ENCODE results near the gene PSD2. TPM values are rescaled to one million over a fixed set of nuclear protein-coding genes. Genes with fewer than 3 reads are reported as not detected.
A peak's percentile ranks its signal among the peaks of the same experiment; 100 is the strongest.

The PSD2 gene
- 0.15 TPM for total RNA-seq (ENCODE audit: unreplicated experiment)
- long read RNA-seq, result 0 reads

- Mint-ChIP-seq H3K4me1 (ENCODE audit: unreplicated experiment) (no peaks in the 10 kb centered on the region), H3K27me3 (ENCODE audit: unreplicated experiment) (peaks cover 18% of the 10 kb centered on the region), H3K27ac (ENCODE audit: unreplicated experiment) (no peak within 1 kb of the TSS), H3K4me3 (ENCODE audit: unreplicated experiment) (no peak within 1 kb of the TSS), H3K36me3 (ENCODE audit: low read depth, unreplicated experiment) (peaks cover 12% of the 10 kb centered on the region), H3K9me3 (ENCODE audit: unreplicated experiment) (no peaks in the 10 kb centered on the region)
- no peak for DNase-seq (ENCODE audit: low spot score)
- TF ChIP-seq, protein P1, sequence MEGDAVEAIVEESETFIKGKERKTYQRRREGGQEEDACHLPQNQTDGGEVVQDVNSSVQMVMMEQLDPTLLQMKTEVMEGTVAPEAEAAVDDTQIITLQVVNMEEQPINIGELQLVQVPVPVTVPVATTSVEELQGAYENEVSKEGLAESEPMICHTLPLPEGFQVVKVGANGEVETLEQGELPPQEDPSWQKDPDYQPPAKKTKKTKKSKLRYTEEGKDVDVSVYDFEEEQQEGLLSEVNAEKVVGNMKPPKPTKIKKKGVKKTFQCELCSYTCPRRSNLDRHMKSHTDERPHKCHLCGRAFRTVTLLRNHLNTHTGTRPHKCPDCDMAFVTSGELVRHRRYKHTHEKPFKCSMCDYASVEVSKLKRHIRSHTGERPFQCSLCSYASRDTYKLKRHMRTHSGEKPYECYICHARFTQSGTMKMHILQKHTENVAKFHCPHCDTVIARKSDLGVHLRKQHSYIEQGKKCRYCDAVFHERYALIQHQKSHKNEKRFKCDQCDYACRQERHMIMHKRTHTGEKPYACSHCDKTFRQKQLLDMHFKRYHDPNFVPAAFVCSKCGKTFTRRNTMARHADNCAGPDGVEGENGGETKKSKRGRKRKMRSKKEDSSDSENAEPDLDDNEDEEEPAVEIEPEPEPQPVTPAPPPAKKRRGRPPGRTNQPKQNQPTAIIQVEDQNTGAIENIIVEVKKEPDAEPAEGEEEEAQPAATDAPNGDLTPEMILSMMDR (IDR thresholded peaks at IDR 0.05; ENCODE audit: unreplicated experiment), result no peak
Measured at GRCh38 chr5:139795074-139796001, at the start of gene PSD2. Gene PSD2 (plus strand): TSS chr5:139795808. CDS start chr5:139809441, 13,633 bp downstream.

DNA sequence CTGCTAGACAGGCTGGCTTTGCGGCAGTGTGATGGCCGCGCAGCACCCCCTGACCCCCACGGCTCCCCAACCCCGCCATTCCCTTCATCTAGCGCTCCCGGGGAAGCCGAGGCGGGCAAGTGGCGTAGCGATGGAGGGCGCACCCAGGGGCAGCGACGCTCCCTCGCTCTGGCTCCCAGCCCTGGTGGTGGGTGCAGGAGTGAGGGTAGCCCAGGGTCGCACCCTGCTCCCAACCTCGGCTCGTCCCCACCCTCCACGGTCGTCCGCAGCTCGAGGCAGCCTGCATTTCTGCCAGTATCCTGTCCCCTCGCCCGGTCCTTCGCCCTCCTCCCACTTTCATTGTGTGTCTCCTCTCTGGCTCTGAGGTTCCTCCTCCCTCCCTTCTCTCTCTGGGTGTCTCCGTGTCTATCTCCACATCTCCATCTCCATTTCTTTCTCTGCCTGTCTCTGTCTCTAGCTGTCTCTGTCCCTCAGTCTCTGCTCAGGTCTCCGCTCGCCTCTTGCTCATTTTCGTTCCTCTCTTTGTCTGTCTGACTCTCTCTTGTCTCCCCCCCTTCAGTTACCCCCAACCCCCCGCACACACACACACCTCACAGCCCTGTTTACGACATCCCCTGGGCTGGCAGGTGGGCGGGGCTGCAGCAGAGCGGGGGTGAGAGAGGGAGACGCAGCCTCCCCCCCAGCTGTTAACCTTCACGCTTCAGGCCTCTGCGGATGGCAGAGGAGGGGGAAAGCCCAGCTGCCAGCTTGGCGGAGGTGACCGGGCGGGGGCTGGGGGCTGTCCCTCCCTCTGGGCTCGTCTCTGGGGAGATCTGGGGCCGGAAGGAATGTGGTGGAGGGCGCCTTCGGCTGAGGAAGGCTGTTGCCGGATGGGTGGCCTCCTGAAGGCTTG lies 48.7 kb upstream of the PSD2 start:
- Mint-ChIP-seq H3K27me3 (ENCODE audit: unreplicated experiment) (peaks cover 29% of the 10 kb centered on the region), H3K4me3 (ENCODE audit: unreplicated experiment) (peak overlapping the region; percentile 80), H3K9me3 (ENCODE audit: unreplicated experiment) (no peaks in the 10 kb centered on the region), H3K4me1 (ENCODE audit: unreplicated experiment) (peaks cover 22% of the 10 kb centered on the region), H3K27ac (ENCODE audit: unreplicated experiment) (no peak overlapping the region), H3K36me3 (ENCODE audit: low read depth, unreplicated experiment) (peaks cover 4% of the 10 kb centered on the region)
- DNase-seq (ENCODE audit: low spot score), result no peak
- TF ChIP-seq, protein P1 (IDR thresholded peaks at IDR 0.05; ENCODE audit: unreplicated experiment), result no peak

GRCh38 chr5:139747583-139748504 lies 47.8 kb upstream of the PSD2 start:
- H3K4me3 Mint-ChIP-seq (ENCODE audit: unreplicated experiment), result peak overlapping the region; percentile 77
- H3K27me3 Mint-ChIP-seq (ENCODE audit: unreplicated experiment), result peaks cover 30% of the 10 kb centered on the region

DNA sequence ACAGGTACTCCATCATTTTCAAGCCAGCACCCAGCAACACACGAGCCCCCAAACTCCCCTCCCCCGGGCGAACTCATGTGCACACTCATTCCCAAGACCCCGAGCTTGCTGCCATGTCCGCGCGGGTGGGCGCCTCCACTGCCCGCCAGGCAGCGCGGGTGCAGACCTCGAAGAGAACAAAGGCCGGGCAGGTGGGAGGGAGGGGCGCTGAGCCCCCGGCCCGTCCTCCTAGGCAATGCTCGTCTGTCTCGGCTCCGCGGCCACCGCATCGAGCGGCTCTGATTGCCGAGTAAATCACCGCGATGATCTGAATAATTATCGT lies 47.1 kb upstream of the PSD2 start:
- no peaks in the 10 kb centered on the region for H3K9me3 Mint-ChIP-seq (ENCODE audit: unreplicated experiment)
- DNase-seq (ENCODE audit: low spot score), result no peak
- TF ChIP-seq, protein P1 (IDR thresholded peaks at IDR 0.05; ENCODE audit: unreplicated experiment), result no peak
- peaks cover 28% of the 10 kb centered on the region for H3K27me3 Mint-ChIP-seq (ENCODE audit: unreplicated experiment)
- H3K27ac Mint-ChIP-seq (ENCODE audit: unreplicated experiment), result peak overlapping the region; percentile 74
- H3K4me3 Mint-ChIP-seq (ENCODE audit: unreplicated experiment), result peak overlapping the region; percentile 77
- no peaks in the 10 kb centered on the region for H3K36me3 Mint-ChIP-seq (ENCODE audit: low read depth, unreplicated experiment)
- peaks cover 22% of the 10 kb centered on the region for H3K4me1 Mint-ChIP-seq (ENCODE audit: unreplicated experiment)

More at GRCh38 chr5:139747583-139748504, 47.8 kb upstream of the PSD2 start:
- peaks cover 4% of the 10 kb centered on the region for H3K36me3 Mint-ChIP-seq (ENCODE audit: low read depth, unreplicated experiment)
- TF ChIP-seq, protein P1 (IDR thresholded peaks at IDR 0.05; ENCODE audit: unreplicated experiment), result no peak
- no peak for DNase-seq (ENCODE audit: low spot score)
- H3K4me1 Mint-ChIP-seq (ENCODE audit: unreplicated experiment), result peaks cover 22% of the 10 kb centered on the region
- peak overlapping the region; percentile 74 for H3K27ac Mint-ChIP-seq (ENCODE audit: unreplicated experiment)
- no peaks in the 10 kb centered on the region for H3K9me3 Mint-ChIP-seq (ENCODE audit: unreplicated experiment)

Data from endothelial cell (in vitro differentiated cells).